HG03060 (cell line): ENCODE measurements around the gene KDM6A.
"Not testable (repeated sequence)": the region's sequence is repeated elsewhere in the genome, so short reads cannot be mapped to it uniquely, and the experiment has no call there.

ENCODE experiments used
- ATAC-seq: cut with Tn5 transposase; IDR thresholded peaks from one replicate; pipeline ENCODE4 v1.9.1; 2021; ENCODE audit warnings: low read depth, moderate number of reproducible peaks; ENCODE audit not compliant: unreplicated experiment

Gene KDM6A

DNA sequence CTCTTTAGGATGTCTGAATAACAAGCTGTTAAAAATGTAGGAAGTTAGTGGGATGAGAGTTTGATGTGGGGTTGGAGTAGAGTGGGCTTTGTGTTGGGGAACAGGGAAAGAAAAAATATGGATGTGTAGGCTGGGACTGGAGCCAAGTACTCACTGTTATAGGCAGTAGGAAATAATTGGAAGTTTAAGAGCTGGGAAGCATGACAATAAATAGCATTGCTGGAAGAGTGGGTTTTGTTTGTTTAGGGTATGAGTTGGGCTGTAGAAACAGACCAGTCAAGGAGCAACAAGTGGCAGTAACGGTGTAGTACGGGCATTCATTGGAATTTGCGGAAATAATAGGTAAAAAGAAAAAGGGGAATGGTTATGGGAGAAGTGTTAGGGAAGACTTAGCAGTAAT lies 81.6 kb downstream of the KDM6A start:
- no peak for ATAC-seq

DNA sequence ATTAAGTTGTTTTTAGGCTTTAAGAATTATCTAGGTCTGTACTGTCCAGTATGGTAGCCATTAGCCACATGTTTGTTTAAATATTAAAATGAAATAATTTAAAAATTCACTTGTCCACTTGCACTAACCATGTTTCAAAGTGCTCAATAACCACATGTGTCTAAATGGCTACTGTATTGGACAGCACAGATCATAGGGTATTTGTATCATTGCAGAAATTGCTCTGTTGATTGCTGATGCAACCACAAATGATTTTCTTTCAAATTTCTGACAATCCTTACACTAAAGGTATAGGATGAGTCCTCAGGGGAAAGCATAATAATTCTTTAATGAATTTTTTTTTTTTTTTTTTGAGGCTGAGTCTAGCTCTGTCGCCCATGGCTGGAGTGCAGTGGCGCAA lies 84.9 kb downstream of the KDM6A start:
- ATAC-seq, result no peak

DNA sequence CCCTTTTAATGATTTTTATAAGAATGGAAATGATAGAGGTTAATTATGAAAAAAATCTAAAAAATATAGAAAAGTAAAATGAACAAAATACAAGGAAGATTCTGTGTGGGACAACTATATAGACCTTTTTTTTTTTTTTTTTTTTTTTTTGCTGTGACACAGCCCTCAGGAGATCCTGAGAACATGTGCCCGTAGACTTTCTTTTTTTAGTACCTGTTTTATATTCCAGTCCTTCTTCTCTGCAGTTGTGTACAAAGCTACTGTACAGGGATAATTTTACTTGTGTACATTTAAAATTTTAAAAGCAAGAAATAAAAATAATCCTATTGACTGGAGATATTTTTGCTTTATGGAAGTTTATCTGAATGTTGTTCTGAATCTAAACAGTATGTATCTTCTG lies 85.5 kb downstream of the KDM6A start:
- ATAC-seq, result no peak

DNA sequence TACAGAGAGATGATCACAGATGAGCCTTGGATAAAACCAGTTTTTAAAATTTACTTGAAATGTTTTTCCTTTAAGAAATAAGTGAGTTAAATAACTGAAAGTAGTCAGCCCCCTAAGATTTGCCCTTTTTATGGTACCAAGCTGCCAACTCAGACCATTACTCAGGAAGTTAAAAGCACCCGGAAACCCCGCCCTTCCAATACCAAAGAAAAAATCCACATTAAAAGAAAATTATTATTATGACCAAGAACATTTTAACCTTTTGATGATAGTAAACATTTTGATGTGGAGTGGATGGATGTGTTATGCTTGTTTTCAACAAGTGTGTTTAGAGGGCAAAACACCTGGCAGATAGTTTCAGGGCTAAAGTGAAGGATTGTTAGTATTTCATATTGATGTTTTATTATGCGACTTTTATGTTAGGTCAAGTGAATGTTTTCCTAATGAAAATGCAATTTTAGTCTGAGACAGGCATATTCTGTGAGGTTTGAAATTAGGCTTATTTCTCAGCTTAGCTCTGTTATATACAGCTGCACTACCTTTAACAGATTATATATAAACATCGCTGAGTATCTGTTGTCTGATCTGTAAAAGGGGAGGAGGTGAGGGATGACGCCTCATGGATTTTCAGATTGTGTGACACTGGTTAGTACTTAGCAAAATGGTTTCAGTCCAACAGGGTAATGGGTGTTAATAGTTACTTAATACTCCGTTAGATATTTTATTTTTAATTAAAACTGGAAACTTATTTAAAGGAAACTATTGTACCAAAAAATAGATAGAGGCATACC lies 89.0 kb downstream of the KDM6A start:
- ATAC-seq, result no peak

DNA sequence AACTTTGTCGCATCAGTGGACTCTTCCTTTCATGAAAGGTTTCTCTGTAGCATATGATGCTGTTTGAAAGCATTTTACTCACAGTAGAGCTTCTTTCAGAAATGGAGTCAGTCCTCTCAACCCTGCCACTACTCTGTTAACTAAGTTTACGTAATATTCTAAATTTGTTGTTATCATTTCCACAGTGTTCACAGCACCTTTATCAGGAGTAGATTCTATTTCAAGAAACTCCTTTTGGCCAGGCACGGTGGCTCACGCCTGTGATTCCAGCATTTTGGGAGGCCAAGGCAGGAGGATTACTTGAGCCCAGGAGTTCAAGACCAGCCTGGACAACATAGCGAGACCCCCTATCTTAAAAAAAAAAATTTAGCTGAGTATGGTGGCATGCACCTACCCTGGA lies 90.0 kb downstream of the KDM6A start:
- no peak for ATAC-seq

DNA sequence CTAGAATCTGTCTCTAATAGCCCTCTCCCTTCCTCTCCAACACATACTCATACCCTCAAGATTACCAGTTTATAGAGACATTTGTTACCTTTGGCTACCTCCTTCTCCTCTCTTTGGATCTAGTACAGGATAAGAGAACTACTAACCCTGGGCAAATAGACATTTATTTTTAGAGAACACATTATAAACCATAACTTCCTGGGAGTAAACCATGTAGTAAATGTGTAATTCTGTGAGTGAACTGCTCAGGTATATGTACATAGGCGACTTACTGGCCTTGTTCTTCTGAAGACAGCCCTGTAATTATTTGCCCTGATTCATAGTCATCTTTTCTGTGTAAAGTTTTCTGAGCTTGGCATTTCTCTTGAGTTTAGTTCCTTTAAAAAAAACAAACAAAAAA lies 94.2 kb downstream of the KDM6A start:
- ATAC-seq, result no peak

DNA sequence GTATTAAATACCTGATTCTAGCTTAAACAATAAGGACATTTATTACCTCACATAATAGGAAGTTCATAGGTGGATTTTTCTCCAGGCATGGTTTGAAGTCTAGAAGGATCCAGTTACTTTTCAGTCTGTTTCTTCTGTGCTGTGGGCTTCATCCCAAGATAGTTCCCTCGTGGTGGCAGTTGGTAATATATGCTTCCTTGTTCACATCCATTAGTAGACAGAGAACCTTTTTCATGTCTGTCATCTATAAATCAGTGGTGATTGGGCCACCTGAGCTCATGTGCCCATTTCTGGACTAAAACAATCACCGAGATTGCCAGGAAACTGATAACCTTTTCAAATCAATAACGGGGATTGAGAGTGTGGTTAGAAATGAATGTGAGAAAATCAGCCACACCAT lies 97.7 kb downstream of the KDM6A start:
- no peak for ATAC-seq

DNA sequence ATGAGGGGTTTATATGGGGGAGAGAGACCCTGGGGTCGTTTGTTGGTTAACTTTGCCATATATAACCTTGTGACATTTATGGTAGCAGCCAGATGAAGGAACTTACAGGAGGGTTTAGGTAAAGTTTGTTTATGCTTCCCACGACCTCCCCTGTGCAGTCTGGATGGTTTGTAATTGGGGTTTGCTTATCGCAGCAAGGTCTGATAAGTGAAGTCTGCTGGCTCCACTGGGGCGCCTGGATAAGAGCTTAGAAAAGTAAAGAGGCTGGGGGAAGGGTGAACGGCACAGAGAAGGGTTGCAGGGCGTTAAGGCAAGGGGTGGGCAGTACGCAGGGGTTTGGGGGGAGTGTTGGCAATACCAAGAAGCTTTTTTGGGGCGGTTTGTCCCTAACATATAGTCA lies 98.7 kb downstream of the KDM6A start:
- no peak for ATAC-seq

DNA sequence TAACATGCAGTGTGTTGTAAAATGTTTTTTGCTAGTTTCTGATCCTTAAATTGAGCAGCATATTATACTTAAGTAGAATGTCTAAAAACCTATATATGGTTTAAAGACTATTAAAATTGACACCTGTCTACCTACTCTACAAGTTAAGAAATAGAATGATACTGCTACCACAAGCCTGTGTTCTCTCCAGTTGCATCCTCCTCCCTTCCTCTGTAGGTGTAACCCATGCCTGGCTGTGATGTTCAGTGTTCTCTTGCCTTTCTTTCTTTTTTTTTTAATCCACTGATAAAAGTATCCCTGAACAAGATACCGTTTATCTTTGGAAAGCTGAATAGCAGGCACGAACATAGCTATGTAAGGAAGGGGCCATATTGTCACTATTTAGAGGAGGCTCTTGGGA lies 99.1 kb downstream of the KDM6A start:
- ATAC-seq, result no peak

DNA sequence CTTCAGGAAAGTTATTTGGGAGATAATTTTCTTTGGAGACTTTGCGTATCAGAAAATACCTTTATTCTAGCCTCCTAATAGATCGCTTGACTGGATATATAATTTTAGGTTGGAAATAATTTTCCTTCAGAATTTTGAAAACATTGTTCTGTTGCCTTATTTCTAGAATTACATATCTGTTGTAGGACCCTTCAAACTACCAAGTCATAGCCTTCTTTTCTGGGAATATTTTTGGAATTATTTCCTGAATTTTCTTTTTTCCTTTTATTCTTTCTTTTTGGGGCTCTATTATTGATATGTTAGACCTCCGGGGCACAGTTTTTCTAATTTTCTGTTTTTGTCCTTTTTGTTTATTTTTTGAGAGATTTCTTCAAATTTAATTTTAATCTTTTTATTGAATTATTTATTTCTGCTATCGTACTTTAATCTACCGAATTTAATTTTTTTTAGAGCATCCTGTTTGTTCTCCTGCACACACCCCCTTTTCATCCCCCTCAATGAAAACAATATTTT lies 100.5 kb downstream of the KDM6A start:
- ATAC-seq, result no peak

DNA sequence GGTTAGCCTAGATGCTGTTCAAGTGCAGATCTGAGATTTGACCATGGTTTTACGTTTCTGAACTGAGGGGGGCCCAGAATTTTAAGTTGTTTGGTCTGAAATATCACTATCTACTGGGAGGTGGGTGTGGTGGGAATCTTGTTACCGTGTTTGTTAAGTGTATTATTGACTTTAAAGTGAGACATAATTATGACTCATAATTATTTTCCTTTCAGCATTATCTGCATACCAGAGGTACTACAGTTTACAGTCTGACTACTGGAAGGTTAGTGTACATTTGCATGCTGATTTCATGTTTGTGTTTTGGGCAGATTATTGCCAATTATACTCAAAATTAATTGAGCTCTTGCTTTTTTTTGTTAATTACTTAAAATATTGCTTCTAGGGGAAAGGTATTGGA lies 101.5 kb downstream of the KDM6A start:
- no peak for ATAC-seq

DNA sequence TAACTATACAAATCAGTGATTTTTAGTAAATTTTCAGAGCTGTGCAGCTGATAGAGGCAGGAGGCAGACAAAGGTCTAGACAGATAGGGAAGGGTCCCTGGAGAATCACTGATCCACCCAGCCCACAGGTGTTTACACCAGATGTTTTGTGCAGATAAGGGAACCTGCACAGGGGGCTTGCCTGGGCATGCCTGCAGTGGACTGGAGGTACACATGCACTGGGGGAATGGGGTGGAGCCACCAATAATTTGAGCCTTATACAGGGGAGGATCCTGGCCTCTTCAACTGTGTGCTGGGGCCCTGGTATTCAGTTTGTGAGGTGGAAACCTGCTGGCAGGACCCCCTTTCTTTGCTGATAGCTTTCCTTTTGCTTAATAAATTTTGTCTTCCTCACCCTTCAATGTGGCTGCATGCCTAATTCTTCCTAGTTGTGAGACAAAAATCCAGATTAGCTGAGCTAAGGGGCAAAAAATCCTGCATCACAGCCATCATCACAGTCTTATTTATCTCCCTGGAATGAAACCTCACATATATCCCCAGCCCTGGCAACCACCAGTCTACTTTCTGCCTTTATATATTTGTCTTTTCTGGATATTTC lies 102.8 kb downstream of the KDM6A start:
- ATAC-seq, result no peak

DNA sequence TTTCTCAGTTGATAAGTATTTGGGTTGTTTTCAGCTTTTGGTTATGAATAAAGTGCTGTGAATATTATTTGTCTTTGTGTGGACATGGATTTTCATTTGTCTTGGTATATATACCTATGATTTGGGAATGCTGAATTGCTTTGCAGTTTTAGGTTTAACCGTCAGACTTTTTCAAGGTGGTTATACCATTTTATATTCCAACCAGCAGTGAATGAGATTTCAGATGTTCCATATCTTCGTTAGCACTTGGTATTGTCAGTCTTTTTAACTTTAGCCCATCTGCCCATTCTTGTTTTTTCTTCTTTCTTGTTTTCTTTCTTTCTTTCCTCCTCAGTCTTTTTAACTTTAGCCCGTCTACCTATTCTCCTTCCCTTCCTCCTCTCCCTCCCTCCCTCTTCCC lies 106.0 kb downstream of the KDM6A start:
- ATAC-seq, result no peak

DNA sequence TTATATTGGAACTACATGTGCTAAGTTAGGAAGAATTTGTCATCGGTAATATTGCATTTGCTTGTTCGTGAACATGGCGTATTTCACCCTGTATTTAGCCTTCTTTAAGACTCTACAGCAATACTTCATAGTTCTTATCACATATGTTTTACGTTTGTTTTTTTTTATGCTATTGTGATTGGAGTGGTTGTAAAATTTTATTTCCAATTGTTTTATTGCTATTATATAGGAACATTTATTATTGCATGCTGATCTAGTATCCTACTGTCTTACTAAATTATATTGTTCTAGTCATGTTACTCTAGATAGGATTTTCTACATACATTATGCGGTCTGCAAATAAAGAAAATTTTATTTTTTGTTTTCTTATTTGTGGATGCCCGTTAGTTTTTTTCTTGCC lies 107.4 kb downstream of the KDM6A start:
- no peak for ATAC-seq

DNA sequence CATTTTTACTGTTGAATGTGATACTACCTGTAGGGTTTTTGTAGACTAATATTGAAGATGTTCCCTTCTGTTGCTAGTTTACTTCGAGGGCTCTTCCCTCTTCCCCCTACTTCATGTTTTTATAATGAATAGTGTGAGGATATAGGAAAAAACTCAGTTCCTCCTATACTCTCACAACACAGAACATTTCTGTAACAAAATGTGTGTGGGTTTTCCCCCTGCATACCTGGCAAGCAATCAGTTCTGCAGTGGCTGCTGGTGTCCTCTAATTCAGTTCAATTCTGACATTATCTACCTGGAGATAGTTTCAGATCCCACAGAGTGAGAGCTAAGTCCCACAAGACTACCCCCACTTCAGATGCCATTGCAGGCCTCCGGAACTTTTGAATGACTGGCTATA lies 107.9 kb downstream of the KDM6A start:
- no peak for ATAC-seq

DNA sequence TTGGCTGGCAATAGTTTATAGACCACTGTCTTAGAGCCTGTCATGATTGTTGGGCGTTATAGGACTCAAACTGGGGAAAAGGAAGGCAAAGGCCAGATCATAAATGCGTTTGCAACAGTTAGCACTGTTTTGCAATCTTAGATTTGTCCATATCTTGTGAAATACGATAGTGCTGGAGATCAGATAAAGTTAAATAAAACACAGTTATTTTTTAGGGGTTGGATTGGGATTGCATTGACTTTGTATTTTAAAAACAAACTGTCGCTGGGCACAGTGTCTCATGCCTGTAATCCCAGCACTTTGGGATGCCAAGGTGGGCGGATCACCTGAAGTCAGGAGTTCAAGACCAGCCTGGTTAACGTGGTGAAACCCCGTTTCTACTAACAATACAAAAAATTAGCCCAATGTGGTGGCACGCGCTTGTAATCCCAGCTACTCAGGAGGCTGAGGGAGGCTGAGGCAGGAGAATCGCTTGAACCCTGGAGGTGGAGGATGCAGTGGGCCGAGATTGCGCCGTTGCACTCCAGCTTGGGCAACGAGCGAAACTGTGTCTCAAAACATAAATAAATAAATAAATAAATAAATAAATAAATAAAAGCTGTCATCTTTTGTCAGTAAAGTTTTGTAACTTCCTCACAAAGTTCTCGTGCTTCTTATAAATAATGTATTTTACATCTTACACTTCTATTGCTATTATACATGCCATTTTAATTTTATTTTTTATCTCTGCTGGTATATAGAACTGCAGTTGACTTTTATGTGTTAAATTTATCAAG lies 117.2 kb downstream of the KDM6A start:
- ATAC-seq, result no peak

DNA sequence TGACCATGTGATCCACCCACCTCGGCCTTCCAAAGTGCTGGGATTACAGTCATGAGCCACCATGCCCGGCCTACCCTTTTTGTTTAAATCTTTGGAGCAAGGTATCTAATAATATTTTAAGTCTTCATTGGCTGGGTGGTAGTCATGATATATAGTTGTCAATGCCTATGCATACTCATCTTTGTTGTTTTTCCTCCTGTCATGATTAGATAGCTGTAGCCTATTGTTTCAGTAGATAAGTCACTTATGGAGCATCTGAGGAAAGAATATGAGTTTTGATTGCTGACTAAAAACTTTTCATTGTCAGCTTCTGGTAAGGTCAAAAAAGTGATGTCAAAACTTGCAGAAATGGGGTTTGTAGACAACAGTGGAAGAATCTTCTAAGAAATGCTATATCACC lies 119.8 kb downstream of the KDM6A start:
- ATAC-seq, result no peak

DNA sequence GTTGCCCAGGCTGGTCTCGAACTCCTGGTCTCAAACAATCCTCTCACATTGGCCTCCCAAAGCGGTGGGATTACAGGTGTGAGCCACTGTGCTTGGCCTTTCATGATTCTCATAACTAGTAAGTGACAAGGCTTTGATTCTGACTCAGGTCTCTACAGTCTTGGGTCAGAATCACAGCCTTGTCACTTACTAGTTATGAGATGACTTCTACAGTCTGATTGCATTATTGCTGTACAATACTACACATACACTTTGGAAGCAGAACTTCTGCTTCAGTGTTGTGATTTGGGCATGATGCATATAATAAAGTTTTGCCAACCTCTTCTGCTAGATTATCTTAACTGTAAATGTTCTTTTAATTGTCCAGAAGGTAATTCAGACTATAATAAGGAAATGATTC lies 123.3 kb downstream of the KDM6A start:
- no peak for ATAC-seq

DNA sequence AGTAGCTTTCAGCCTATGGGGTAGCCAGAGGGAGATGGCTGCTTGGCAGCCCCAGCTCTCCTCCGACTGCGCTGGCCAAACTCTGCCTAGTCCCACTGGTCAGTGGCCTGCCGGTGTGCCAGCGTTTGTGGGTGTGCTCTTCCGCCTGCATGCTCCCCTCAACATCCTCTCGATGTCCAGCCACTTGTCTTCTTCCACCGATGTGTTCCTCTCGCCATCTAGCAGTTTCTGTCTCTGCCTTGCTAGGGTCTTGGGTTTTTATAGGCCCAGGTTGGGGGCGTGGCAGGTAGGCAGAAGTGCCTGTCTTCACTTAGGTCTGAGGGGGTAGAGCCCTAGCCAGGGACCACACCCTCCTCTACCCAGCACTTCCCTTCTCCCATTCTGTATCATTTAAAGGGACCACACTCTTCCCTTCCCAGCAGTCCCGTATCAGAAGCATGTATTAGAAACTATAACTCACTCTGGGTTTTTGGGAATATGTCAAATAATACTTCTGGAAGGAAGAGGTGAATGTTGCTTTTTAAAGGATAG lies 124.4 kb downstream of the KDM6A start:
- ATAC-seq, result no peak

DNA sequence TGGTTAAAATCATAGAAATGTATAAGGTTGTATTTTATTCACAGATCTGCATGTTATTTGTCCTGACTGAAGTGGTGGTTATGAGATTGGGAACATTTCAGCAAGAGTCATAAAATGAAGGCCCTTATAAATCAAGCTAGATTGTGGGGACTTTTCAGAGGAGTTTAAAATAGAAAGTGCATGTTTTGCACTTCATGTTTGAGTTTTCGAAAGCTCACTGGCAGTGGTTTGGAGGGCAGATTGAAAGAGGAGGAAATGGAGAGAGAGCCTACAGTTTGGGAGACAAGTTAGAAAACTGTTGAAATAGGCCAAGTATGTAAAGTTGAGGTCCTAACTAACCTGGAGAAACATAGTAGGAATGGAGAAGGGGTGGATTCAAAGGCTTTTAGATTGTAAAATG lies 124.9 kb downstream of the KDM6A start:
- ATAC-seq, result no peak

DNA sequence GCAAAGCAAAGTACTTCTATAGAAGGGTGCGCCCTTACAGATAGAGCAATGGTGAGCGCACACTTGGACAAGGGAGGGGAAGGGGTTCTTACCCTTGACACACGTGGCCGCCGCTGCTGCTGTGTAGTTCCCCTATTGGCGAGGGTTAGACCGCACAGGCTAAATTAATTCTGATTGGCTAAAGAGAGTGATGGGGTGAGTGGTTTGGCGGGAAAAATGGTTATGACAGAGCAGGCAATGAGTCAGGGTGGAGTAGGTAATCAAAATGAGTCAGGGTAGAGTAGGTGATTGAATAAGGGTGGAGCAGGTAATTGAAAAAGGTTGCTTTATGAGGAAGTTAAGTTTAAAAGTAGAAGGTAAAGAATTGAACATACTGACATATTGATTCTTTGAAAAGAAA lies 126.2 kb downstream of the KDM6A start:
- not testable (repeated sequence) for ATAC-seq
